ENCODE data around the gene NOP9. TPM values are rescaled to one million over a fixed set of nuclear protein-coding genes. Genes with fewer than 3 reads are reported as not detected.

NOP9 gene
- total RNA-seq, 1 donor from 2014 or later, result 33.5 TPM

DNA sequence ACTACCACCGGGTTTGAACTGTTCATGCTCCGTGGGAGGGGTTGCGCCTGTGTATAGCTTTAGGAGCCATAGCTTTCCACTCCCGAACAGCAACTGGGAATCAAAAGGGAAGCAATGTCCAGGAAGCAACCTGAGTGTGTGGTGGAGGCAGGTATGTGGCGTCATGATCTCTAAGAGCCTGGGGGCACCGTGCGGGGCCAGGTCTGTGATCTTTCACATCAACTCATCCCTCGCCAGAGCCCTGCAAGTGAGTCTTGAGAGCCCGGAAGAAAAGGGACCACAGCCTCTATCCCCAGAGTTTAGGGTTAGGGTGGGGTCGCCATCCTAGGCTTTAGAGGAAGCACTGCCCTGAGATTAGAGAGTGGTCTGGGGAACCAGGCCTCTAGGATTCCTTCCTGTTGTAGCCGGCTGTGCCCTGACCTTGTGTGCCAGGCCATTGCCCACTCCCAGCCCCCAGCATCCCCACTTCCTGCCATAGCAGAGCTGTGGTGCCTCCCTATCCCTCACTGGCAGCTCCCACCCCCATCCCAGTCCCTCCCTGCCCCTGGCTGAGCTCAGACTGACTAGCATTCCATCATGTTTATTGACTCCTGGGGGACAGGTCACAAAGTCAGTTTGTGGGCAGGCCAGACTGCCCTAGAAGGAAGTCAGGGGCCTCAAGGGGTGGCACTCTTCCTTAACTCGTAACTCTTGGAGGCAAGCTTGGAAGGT is 36.0 kb downstream of the NOP9 start:
- Histone ChIP-seq H3K4me1 (peaks cover 7 to 20% of the 10 kb centered on the region in 2 donors), H3K4me3 (no peak overlapping the region), H3K9me3 (no peaks in the 10 kb centered on the region), H3K27me3 (peaks cover 12% of the 10 kb centered on the region), H3K27ac (no peak overlapping the region), H3K36me3 (no peaks in the 10 kb centered on the region)
- intact Hi-C loops (cut with DNase I), result no loop called here
- no peak for DNase-seq (ENCODE audit: low spot score in 2 of 2)
- TF ChIP-seq, protein P1, sequence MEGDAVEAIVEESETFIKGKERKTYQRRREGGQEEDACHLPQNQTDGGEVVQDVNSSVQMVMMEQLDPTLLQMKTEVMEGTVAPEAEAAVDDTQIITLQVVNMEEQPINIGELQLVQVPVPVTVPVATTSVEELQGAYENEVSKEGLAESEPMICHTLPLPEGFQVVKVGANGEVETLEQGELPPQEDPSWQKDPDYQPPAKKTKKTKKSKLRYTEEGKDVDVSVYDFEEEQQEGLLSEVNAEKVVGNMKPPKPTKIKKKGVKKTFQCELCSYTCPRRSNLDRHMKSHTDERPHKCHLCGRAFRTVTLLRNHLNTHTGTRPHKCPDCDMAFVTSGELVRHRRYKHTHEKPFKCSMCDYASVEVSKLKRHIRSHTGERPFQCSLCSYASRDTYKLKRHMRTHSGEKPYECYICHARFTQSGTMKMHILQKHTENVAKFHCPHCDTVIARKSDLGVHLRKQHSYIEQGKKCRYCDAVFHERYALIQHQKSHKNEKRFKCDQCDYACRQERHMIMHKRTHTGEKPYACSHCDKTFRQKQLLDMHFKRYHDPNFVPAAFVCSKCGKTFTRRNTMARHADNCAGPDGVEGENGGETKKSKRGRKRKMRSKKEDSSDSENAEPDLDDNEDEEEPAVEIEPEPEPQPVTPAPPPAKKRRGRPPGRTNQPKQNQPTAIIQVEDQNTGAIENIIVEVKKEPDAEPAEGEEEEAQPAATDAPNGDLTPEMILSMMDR (IDR thresholded peaks at IDR 0.05), result no peak

DNA sequence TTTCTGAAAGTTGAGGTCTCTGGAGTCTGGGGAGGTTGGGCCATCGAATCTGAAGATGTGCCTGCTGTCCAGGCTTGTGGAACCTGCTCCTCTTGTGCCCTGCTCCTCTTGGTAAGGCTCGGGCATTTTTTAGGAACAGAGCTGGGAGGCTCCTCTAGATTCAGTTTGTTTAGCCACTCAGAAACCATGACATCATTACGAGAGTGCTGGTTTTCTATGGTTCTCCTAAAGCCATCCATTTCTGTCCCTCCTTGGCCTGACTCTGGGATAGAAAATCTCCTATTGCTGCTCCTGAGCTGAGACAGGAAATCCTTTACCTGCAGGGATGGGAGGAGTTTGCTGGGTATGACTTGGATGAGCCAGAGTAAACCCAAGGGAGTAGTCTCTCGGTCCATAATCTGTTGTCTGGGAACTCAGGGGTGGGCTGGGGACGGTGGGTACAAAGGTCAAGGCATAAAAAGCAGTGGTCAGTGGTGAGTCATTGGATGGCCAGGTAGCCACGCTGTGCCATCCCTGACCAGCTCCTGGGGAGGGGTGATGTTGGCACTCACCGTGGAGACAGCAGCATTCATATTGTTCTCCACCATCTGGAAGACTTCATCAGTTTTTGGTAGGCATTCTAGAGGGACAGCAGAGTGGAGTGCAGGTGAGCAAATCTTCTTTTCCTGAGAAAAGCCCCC is 37.6 kb downstream of the NOP9 start:
- no peak overlapping the region for H3K27ac ChIP-seq
- peaks cover 7 to 19% of the 10 kb centered on the region in 2 donors for H3K4me1 ChIP-seq
- no peaks in the 10 kb centered on the region for H3K9me3 ChIP-seq
- peaks cover 12% of the 10 kb centered on the region for H3K27me3 ChIP-seq
- H3K4me3 ChIP-seq, result no peak overlapping the region
- DNase-seq (ENCODE audit: low spot score in 2 of 2), result no peak
- TF ChIP-seq, protein P1 (IDR thresholded peaks at IDR 0.05), result no peak
- H3K36me3 ChIP-seq, result no peaks in the 10 kb centered on the region
- intact Hi-C loops (cut with DNase I), result no loop called here

DNA sequence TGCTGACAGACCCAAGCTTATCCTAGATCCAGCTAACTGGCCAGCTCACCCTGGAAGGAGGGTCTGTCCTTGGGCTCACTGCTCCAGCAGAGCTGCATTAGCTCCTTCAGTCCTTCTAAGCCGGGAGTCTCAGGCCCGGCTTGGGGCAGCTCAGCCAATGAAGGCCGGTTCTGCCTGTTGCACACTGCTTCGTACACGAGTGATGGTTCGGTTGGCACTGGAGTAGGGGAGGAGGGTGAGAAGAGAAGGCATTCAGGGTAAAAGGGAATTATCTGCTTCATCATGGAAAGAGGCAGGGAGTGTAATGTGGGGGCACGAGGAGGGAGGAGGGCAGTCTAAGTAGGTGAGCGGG is 38.1 kb downstream of the NOP9 start:
- no peak overlapping the region for H3K27ac ChIP-seq
- H3K27me3 ChIP-seq, result peaks cover 12% of the 10 kb centered on the region
- H3K9me3 ChIP-seq, result no peaks in the 10 kb centered on the region
- no peak overlapping the region for H3K4me3 ChIP-seq
- H3K36me3 ChIP-seq, result no peaks in the 10 kb centered on the region
- H3K4me1 ChIP-seq, result peaks cover 7 to 14% of the 10 kb centered on the region in 2 donors
- TF ChIP-seq, protein P1 (IDR thresholded peaks at IDR 0.05), result no peak
- intact Hi-C loops (cut with DNase I), result no loop called here
- no peak for DNase-seq (ENCODE audit: low spot score in 2 of 2)

DNA sequence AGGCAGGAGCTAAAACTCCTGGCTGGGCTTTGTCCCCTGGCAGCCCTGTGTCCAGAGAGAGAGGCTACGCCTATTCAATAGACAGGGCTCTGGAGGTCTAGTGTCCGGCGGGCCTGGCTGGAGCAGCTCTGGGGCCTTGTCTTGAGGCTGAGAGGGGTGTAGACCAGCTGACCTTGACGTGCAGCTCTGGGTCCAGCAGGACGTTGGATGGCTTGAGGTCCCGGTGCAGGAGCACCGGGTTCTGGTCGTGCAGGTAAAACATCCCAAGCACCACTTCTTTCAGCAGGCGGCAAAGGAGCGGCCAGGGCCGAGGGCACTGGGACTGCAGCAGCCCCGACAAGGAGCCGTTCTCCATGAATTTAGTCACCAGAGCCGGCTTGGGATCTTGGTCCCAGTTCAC is 39.2 kb downstream of the NOP9 start:
- TF ChIP-seq, protein P1 (IDR thresholded peaks at IDR 0.05), result no peak
- no peak overlapping the region for H3K27ac ChIP-seq
- H3K9me3 ChIP-seq, result no peaks in the 10 kb centered on the region
- H3K36me3 ChIP-seq, result no peaks in the 10 kb centered on the region
- peaks cover 7 to 10% of the 10 kb centered on the region in 2 donors for H3K4me1 ChIP-seq
- no peak for DNase-seq (ENCODE audit: low spot score in 2 of 2)
- peaks cover 12% of the 10 kb centered on the region for H3K27me3 ChIP-seq
- peak overlapping the region; percentile 22 to 60 for H3K4me3 ChIP-seq
- intact Hi-C loops (cut with DNase I), result no loop called here

DNA sequence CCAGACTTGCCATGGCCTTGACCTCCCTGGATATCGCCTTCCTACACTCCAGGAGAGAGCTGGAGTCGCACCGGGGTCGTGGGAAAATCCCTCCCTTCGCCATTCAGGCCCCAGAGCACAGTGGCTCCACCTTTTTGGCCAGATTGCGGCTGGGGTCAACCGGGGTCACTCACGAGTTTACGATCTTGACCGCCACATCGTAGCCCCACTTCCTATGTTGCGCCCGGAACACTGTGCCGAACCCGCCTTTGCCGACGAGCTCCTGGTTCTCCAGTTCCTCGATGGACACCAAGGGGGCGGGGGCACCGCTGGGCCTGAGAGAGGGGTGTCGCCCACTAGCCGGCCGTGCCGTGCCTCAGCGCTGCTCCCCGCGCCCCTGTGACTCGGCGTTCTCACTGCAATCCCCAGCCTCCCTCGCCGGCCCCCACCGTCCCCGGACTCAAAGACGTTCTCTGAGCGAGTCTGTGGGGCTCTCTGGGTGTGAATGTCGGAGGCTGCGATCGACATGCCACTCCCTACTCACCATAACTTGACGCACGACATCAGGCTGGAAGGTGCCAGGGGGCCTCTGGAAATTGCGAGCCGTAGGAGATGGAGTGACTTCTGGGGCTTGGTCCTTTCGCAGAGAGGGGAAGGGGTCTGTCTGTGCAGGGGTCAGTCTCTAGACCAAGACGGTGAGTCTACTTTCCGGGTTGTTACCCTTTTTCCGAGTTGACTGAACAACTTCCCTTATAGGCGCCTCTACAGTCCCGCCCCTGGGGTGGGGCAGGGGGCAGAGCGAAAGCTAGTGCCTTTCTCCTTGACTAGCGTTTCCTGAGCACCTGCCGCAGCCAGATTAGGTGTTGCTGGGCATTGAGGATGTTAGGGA is 39.9 kb downstream of the NOP9 start, which contains the start of gene RIPK3:
Gene RIPK3, minus strand, starts transcription at position 708 of the 868 bp plus-strand sequence. Its CDS starts 165 bp downstream, at position 543.
- TF ChIP-seq, protein P1 (IDR thresholded peaks at IDR 0.05), result peak in 1 of 3 experiments; percentile 10
- peaks cover 5% of the 10 kb centered on the region for H3K27me3 ChIP-seq

More for the DNA sequence above, 39.9 kb downstream of the NOP9 start, which contains the start of gene RIPK3:
- intact Hi-C loops (cut with DNase I), result no loop called here
- Histone ChIP-seq H3K4me1 (peaks cover 3 to 4% of the 10 kb centered on the region in 2 donors), H3K4me3 (peak within 1 kb of the TSS; percentile 22 to 60), H3K36me3 (no peaks in the 10 kb centered on the region), H3K9me3 (no peaks in the 10 kb centered on the region), H3K27ac (no peak within 1 kb of the TSS)
- no peak for DNase-seq (ENCODE audit: low spot score in 2 of 2)
